Body of pancreas (tissue), 4 donors: ENCODE data around the gene ENTR1. TPM values are rescaled to one million over a fixed set of nuclear protein-coding genes. Genes with fewer than 3 reads are reported as not detected.

Experiments
- ATAC-seq: fragments of 150-250 bp; one replicate; pipeline ENCODE4 v1.9.1; 2016
- DNase-seq, 4 donors: peaks; one replicate each; pipeline ENCODE4 v3.0.0-alpha.2; 2019
- H3K27ac ChIP-seq, 4 donors: fragments of 200-600 bp; sonication (generic); 1 replicate in 3 of 4; 2 replicates in 1 of 4; pipeline versions ENCODE4 v1.5.1 to v1.6.1; 2016 to 2019; ENCODE audit warnings: mild to moderate bottlenecking in 1 of 4, mixed read lengths in 1 of 4, moderate library complexity in 1 of 4
- H3K27me3 ChIP-seq, 2 donors: fragments of 200-600 bp; sonication (generic); one replicate each; pipeline ENCODE4 v1.6.0; 2016; ENCODE audit warnings: mild to moderate bottlenecking in 1 of 2
- H3K36me3 ChIP-seq, 2 donors: fragments of 200-600 bp; sonication (generic); replicated peaks in 1 of 2; 2 replicates each; pipeline ENCODE4 v1.5.1; 2016; ENCODE audit warnings: low read depth in 2 of 2; ENCODE audit not compliant: insufficient read depth in 1 of 2
- H3K4me1 ChIP-seq: fragments of 200-600 bp; sonication (generic); one replicate; pipeline ENCODE4 v1.6.0; 2016
- H3K4me3 ChIP-seq, 2 donors: fragments of 200-600 bp; sonication (generic); 1 replicate in 1 of 2; 2 replicates in 1 of 2; pipeline ENCODE4 v1.5.1; 2016 to 2019
- H3K9me3 ChIP-seq, 3 donors: fragments of 200-600 bp; sonication (generic); 1 replicate in 2 of 3; 2 replicates in 1 of 3; pipeline ENCODE4 v1.5.1; 2016
- POLR2A ChIP-seq, 3 donors: fragments of 450-650 bp; IDR thresholded peaks; one replicate each; pipeline ENCODE4 v1.6.1; 2016; ENCODE audit warnings: antibody characterized with exemption in 3 of 3, mild to moderate bottlenecking in 2 of 3
- WGBS, 2 donors: methylation state at CpG; one replicate each; pipeline ENCODE4 v1.1.5; 2017; 5-methylcytosine and 5-hydroxymethylcytosine counted together
- intact Hi-C: fragments of 100-400 bp; cut with DNase I; formaldehyde crosslinking; loops from one replicate; pipeline ENCODE4 v1.15.1; 2023
- total RNA-seq, 2 donors: library from RNA; depleted of rRNA; stranded (reverse); fragments of >200 nt; gene quantifications; one replicate each; pipeline ENCODE4 v1.1.0, GENCODE V29; 2016
- TF ChIP-seq, protein P1 (sequence below), 7 experiments: fragments of 450-650 bp in 4 of 7; fragments of 200-600 bp in 3 of 7; sonication (generic) in 3 of 7; IDR thresholded peaks; one replicate each; pipeline ENCODE4 v1.5.1; 2016 to 2019; ENCODE audit warnings: antibody characterized with exemption in 7 of 7

Gene ENTR1
- total RNA-seq, 2 donors from 2014 or later = 20.2 to 71.5 TPM

- H3K9me3 ChIP-seq = no peaks in the 10 kb centered on the region
- H3K4me1 ChIP-seq = no peaks in the 10 kb centered on the region
- TF ChIP-seq, protein P1, sequence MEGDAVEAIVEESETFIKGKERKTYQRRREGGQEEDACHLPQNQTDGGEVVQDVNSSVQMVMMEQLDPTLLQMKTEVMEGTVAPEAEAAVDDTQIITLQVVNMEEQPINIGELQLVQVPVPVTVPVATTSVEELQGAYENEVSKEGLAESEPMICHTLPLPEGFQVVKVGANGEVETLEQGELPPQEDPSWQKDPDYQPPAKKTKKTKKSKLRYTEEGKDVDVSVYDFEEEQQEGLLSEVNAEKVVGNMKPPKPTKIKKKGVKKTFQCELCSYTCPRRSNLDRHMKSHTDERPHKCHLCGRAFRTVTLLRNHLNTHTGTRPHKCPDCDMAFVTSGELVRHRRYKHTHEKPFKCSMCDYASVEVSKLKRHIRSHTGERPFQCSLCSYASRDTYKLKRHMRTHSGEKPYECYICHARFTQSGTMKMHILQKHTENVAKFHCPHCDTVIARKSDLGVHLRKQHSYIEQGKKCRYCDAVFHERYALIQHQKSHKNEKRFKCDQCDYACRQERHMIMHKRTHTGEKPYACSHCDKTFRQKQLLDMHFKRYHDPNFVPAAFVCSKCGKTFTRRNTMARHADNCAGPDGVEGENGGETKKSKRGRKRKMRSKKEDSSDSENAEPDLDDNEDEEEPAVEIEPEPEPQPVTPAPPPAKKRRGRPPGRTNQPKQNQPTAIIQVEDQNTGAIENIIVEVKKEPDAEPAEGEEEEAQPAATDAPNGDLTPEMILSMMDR (IDR thresholded peaks at IDR 0.05) = no peak
- no peak for TF ChIP-seq POLR2A (IDR thresholded peaks at IDR 0.05)
- H3K4me3 ChIP-seq = no peak overlapping the region
- no peak for ATAC-seq
- H3K27me3 ChIP-seq = no peaks in the 10 kb centered on the region
- peaks cover 14 to 52% of the 10 kb centered on the region in 2 donors for H3K36me3 ChIP-seq
- DNase-seq = no peak
- WGBS, 2 donors = 74 to 80% methylated on average over 3 of the region's 3 CpGs
- H3K27ac ChIP-seq = no peak overlapping the region
- intact Hi-C loops = no loop called here
Measured at GRCh38 chr9:136448655-136449054, 38.2 kb upstream of the ENTR1 start.

DNA sequence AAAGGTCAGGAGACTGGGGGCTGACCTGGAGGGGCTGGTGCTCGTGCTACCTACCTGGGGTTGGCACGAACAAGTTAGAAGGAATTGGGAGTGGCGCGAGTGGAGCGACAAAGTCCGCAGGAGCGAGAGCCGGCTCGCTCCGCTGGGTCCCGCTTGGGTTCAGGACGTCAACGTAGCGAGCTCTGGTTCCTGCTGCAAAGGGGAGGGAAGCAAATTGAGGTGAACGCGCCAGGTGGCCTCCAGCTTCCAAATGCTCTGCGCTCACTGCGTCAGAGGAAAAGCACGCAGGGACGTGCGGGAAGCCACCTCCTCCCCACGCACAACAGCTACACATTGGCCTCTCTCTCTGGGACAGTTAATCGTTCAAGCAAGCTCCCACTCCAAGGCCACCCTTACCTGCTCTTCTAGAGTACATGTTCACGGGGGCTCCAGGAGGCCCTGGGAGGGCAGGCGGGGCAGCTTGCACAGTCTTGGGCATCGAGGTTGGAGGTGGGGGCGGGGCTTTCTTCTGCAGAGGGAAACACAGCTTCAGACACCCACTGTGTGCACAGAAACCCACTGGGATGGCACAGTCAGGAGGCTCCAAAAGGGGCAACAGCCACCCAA lies 36.9 kb upstream of the ENTR1 start:
- intact Hi-C loops = no loop called here
- no peaks in the 10 kb centered on the region for H3K4me1 ChIP-seq
- no peak for DNase-seq
- TF ChIP-seq, protein P1 (IDR thresholded peaks at IDR 0.05) = no peak
- no peak for TF ChIP-seq POLR2A (IDR thresholded peaks at IDR 0.05)
- no peaks in the 10 kb centered on the region for H3K27me3 ChIP-seq
- 89 to 91% methylated on average over 26 to 27 of the region's 27 CpGs for WGBS, 2 donors
- no peak overlapping the region for H3K4me3 ChIP-seq
- no peak overlapping the region for H3K27ac ChIP-seq
- no peak for ATAC-seq
- H3K9me3 ChIP-seq = no peaks in the 10 kb centered on the region
- H3K36me3 ChIP-seq = peaks cover 14 to 52% of the 10 kb centered on the region in 2 donors

GRCh38 chr9:136445799-136446198 lies 35.4 kb upstream of the ENTR1 start:
- no peak for TF ChIP-seq POLR2A (IDR thresholded peaks at IDR 0.05)
- TF ChIP-seq, protein P1 (IDR thresholded peaks at IDR 0.05) = no peak
- ATAC-seq (no peak), DNase-seq (no peak)
- Histone ChIP-seq H3K27me3 (no peaks in the 10 kb centered on the region), H3K4me3 (no peak overlapping the region), H3K9me3 (no peaks in the 10 kb centered on the region), H3K36me3 (peaks cover 10 to 53% of the 10 kb centered on the region in 2 donors), H3K27ac (no peak overlapping the region), H3K4me1 (no peaks in the 10 kb centered on the region)
- intact Hi-C loops = no loop called here
- WGBS, 2 donors = 86 to 97% methylated on average over 7 of the region's 7 CpGs

DNA sequence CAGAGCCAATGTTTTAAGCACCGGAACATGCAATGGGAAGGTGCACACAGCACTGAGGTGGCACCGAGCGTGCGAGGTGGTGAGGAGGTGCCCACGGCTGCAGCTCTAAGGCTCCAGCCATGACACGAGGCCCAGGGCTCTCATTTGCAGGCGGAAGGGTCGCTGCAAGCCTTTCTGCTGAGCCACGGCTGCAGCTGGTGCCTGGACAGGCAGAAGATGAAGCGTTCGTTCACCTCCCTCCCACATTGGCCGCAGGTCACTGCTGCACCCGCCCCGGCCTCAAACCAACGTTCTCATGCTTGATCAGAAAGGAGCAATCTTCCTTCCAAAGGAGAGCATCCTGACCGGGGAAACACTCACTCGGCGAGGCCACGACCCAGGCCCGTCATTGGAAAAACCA lies 33.7 kb upstream of the ENTR1 start:
- intact Hi-C loops = no loop called here
- DNase-seq = no peak
- TF ChIP-seq POLR2A (IDR thresholded peaks at IDR 0.05) = no peak
- TF ChIP-seq, protein P1 (IDR thresholded peaks at IDR 0.05) = no peak
- Histone ChIP-seq H3K36me3 (peaks cover 7 to 43% of the 10 kb centered on the region in 2 donors), H3K27me3 (no peaks in the 10 kb centered on the region), H3K4me1 (peaks cover 5% of the 10 kb centered on the region), H3K27ac (no peak overlapping the region), H3K4me3 (no peak overlapping the region), H3K9me3 (no peaks in the 10 kb centered on the region)
- no peak for ATAC-seq
- WGBS, 2 donors = 90 to 95% methylated on average over 19 to 20 of the region's 20 CpGs

DNA sequence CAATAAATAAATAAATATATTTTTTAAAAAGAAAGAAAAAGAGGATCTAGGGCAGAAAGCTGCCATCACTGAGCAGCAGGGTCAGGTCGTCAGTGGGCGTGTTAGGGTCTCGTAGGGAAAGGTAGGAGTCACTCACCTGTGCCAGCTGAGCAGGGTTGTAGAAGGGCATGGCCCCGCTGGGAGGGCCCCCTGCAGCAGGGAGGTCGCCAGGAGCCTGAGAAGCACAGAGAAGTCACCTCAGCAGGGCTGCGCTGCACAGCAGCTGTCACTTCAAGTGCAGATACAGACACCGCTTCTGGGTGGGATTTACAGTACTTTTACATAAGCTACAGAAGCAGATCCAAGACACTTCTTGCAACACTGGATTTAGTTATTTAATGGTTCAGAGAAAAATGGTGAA lies 33.3 kb upstream of the ENTR1 start:
- peaks cover 6% of the 10 kb centered on the region for H3K4me1 ChIP-seq
- no peak overlapping the region for H3K27ac ChIP-seq
- H3K9me3 ChIP-seq = no peaks in the 10 kb centered on the region
- TF ChIP-seq POLR2A (IDR thresholded peaks at IDR 0.05) = no peak
- TF ChIP-seq, protein P1 (IDR thresholded peaks at IDR 0.05) = no peak
- intact Hi-C loops = no loop called here
- DNase-seq (no peak), ATAC-seq (no peak)
- WGBS, 2 donors = 93 to 95% methylated on average over 7 of the region's 7 CpGs
- no peak overlapping the region for H3K4me3 ChIP-seq
- H3K27me3 ChIP-seq = no peaks in the 10 kb centered on the region
- H3K36me3 ChIP-seq = peaks cover 7 to 43% of the 10 kb centered on the region in 2 donors
